IPS-18a (cell line): Measurements from ENCODE around the gene PRKCA.

Experiments
- H3K27ac ChIP-seq: one replicate; pipeline ENCODE4 v1.5.1; 2013; ENCODE audit warnings: low read length
- H3K27me3 ChIP-seq: one replicate; pipeline ENCODE4 v1.6.1; 2013; ENCODE audit warnings: mild to moderate bottlenecking, low read length; ENCODE audit not compliant: control insufficient read depth, insufficient read depth
- H3K36me3 ChIP-seq: one replicate; pipeline ENCODE4 v1.6.1; 2013; ENCODE audit warnings: low read depth, low read length; ENCODE audit not compliant: control insufficient read depth
- H3K4me1 ChIP-seq: one replicate; pipeline ENCODE4 v1.6.1; 2013; ENCODE audit warnings: low read depth, low read length; ENCODE audit not compliant: control insufficient read depth
- H3K4me3 ChIP-seq: one replicate; pipeline ENCODE4 v1.5.1; 2013; ENCODE audit warnings: low read length
- H3K9ac ChIP-seq: one replicate; pipeline ENCODE4 v1.6.1; 2013; ENCODE audit warnings: mild to moderate bottlenecking, low read length, moderate library complexity
- H3K9me3 ChIP-seq: one replicate; pipeline ENCODE4 v1.6.1; 2013; ENCODE audit warnings: low read depth, low read length; ENCODE audit not compliant: control insufficient read depth

PRKCA gene

DNA sequence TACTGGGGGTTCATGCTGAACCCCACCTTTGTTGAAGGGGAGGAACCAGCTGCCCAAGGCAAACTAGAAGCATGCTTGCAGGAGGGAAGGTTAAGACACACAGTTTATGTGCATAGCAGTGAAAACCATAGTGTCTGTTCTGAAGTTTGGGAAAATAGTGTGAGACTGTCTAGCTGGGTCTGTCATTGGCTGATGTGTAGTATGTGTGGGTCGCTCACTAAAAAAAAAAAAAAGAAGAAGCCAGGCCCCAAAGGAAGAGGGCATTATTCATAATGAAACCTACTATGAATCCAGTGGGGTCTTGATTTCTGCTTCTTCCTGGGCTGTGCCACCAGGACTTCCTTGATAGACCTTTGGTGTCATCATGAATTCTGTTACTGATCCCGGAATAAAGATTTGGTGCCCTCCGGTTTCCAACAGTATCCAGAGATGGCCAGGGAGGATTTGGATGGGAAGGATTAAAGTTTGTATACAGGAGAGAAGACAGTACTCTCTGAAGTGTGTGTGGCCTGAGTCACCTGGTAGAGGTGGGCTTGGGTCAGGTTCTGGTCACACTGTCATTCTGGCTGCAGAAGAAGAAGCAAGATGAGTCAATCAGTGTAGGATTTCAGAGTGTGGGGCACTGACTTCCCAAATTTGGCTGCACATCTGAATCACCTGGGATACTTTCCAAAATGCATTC is 220.3 kb downstream of the PRKCA start:
- Histone ChIP-seq H3K9ac (no peak overlapping the region), H3K36me3 (no peaks in the 10 kb centered on the region), H3K27me3 (no peaks in the 10 kb centered on the region), H3K9me3 (no peaks in the 10 kb centered on the region), H3K4me1 (peaks cover 3% of the 10 kb centered on the region), H3K4me3 (no peak overlapping the region), H3K27ac (no peak overlapping the region)

GRCh38 chr17:66523378-66524200 is 221.2 kb downstream of the PRKCA start:
- Histone ChIP-seq H3K4me1 (peaks cover 3% of the 10 kb centered on the region), H3K36me3 (no peaks in the 10 kb centered on the region), H3K4me3 (no peak overlapping the region), H3K9ac (no peak overlapping the region), H3K27ac (no peak overlapping the region), H3K9me3 (no peaks in the 10 kb centered on the region), H3K27me3 (no peaks in the 10 kb centered on the region)

GRCh38 chr17:66524877-66525276 is 222.5 kb downstream of the PRKCA start:
- no peak overlapping the region for H3K27ac ChIP-seq
- H3K27me3 ChIP-seq, result no peaks in the 10 kb centered on the region
- H3K9me3 ChIP-seq, result no peaks in the 10 kb centered on the region
- no peak overlapping the region for H3K4me3 ChIP-seq
- H3K36me3 ChIP-seq, result no peaks in the 10 kb centered on the region
- peaks cover 3% of the 10 kb centered on the region for H3K4me1 ChIP-seq
- H3K9ac ChIP-seq, result no peak overlapping the region

DNA sequence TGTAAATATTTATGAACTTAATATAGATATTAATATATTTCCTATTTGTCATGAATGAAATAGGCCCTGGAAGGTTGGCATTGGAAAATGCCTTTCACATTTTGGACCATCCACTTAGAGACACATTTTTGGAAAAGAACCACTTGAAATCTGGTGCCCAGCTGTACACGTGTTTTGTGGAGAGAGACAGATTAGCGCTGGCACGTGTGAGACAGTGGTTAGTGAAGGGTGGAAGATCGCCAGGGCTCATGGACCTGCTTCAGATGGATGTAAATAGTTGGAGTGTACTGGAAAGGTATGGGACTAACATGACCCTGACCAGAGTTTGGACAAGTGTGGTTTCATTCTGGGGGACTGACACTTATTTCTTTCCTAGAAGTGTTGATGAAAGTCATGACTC is 222.9 kb downstream of the PRKCA start:
- Histone ChIP-seq H3K4me1 (peaks cover 7% of the 10 kb centered on the region), H3K27me3 (no peaks in the 10 kb centered on the region), H3K9me3 (no peaks in the 10 kb centered on the region), H3K36me3 (no peaks in the 10 kb centered on the region), H3K4me3 (no peak overlapping the region), H3K9ac (no peak overlapping the region), H3K27ac (no peak overlapping the region)

DNA sequence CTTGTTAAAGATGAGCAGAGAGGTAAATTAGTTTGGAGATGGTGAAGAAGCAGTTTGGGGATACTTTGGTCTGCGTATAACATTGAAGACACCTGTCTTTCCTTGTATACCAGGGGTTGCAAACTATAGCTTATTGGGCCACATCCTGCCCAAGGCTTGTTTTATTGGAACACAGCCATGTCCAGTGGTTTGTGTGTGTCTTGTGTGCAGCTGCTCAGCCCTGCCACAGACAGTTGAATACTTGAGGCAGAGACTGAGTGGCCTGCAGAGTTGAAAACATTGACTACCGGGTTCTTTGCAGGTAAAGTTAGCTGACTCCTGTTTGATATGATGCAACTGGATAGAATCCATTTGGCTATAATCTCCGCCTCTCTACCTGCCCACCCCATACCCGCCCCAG is 224.4 kb downstream of the PRKCA start:
- Histone ChIP-seq H3K36me3 (no peaks in the 10 kb centered on the region), H3K4me1 (peaks cover 18% of the 10 kb centered on the region), H3K27ac (no peak overlapping the region), H3K9ac (no peak overlapping the region), H3K27me3 (no peaks in the 10 kb centered on the region), H3K9me3 (no peaks in the 10 kb centered on the region), H3K4me3 (no peak overlapping the region)

- no peaks in the 10 kb centered on the region for H3K9me3 ChIP-seq
- H3K9ac ChIP-seq, result no peak overlapping the region
- H3K27ac ChIP-seq, result no peak overlapping the region
- no peak overlapping the region for H3K4me3 ChIP-seq
- peaks cover 19% of the 10 kb centered on the region for H3K4me1 ChIP-seq
- no peaks in the 10 kb centered on the region for H3K36me3 ChIP-seq
- H3K27me3 ChIP-seq, result no peaks in the 10 kb centered on the region
Observed at GRCh38 chr17:66527335-66527734, 224.9 kb downstream of the PRKCA start.

DNA sequence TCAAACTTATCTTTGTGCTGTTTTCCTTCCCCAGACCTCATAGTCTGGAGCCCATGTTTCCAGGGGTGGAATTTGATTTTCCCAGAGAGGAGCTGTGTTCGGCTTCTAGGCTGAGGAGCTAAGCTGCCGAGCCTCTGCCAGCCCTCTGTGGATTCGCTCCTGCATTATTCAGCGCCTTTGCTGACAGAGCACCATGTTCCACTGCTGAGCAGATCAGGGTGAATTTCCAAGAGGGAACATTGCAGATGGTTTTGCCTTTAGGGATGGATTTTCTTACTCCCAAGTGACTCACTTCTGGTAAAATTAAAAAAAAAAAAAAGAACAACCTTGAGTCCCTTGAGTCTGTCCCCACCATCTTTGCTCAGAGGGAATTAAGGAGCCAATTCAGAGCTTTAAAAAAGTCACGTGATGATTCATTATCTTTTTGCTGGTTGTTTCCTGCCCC is 229.5 kb downstream of the PRKCA start:
- H3K4me1 ChIP-seq, result peaks cover 38% of the 10 kb centered on the region
- no peaks in the 10 kb centered on the region for H3K27me3 ChIP-seq
- no peak overlapping the region for H3K4me3 ChIP-seq
- no peaks in the 10 kb centered on the region for H3K9me3 ChIP-seq
- no peak overlapping the region for H3K27ac ChIP-seq
- H3K36me3 ChIP-seq, result no peaks in the 10 kb centered on the region
- H3K9ac ChIP-seq, result no peak overlapping the region

DNA sequence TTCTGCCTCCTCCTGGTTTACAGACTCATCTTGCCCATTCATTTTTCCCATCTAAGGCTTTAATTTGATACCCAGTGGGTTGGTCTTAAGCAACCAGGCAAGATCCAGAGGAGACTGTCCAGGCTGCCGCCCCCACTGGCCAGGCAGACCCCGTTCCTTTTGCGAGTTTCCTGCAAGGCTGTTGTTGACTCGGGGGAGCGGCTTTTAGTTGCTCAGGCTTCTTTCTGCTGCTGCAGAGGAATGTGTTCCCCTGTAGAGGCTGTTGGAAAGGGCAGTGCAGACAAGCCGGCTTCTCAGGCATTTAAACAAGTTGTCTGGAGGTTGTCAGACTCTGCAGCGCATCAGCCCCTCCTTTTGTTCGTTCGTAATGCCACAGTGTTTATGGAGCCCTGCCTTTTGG is 231.2 kb downstream of the PRKCA start:
- Histone ChIP-seq H3K9ac (no peak overlapping the region), H3K4me3 (no peak overlapping the region), H3K9me3 (no peaks in the 10 kb centered on the region), H3K4me1 (peaks cover 35% of the 10 kb centered on the region), H3K27ac (no peak overlapping the region), H3K36me3 (no peaks in the 10 kb centered on the region), H3K27me3 (no peaks in the 10 kb centered on the region)

GRCh38 chr17:66533986-66534385 is 231.6 kb downstream of the PRKCA start:
- H3K36me3 ChIP-seq, result no peaks in the 10 kb centered on the region
- no peaks in the 10 kb centered on the region for H3K9me3 ChIP-seq
- H3K4me3 ChIP-seq, result no peak overlapping the region
- peaks cover 35% of the 10 kb centered on the region for H3K4me1 ChIP-seq
- no peak overlapping the region for H3K27ac ChIP-seq
- H3K27me3 ChIP-seq, result no peaks in the 10 kb centered on the region
- no peak overlapping the region for H3K9ac ChIP-seq

GRCh38 chr17:66535611-66536010 is 233.2 kb downstream of the PRKCA start:
- Histone ChIP-seq H3K4me1 (peaks cover 40% of the 10 kb centered on the region), H3K4me3 (no peak overlapping the region), H3K9ac (no peak overlapping the region), H3K27ac (no peak overlapping the region), H3K9me3 (no peaks in the 10 kb centered on the region), H3K36me3 (no peaks in the 10 kb centered on the region), H3K27me3 (no peaks in the 10 kb centered on the region)

GRCh38 chr17:66537502-66537901 is 235.1 kb downstream of the PRKCA start:
- no peak overlapping the region for H3K27ac ChIP-seq
- peaks cover 33% of the 10 kb centered on the region for H3K4me1 ChIP-seq
- no peak overlapping the region for H3K4me3 ChIP-seq
- no peak overlapping the region for H3K9ac ChIP-seq
- H3K27me3 ChIP-seq, result no peaks in the 10 kb centered on the region
- no peaks in the 10 kb centered on the region for H3K9me3 ChIP-seq
- H3K36me3 ChIP-seq, result no peaks in the 10 kb centered on the region

DNA sequence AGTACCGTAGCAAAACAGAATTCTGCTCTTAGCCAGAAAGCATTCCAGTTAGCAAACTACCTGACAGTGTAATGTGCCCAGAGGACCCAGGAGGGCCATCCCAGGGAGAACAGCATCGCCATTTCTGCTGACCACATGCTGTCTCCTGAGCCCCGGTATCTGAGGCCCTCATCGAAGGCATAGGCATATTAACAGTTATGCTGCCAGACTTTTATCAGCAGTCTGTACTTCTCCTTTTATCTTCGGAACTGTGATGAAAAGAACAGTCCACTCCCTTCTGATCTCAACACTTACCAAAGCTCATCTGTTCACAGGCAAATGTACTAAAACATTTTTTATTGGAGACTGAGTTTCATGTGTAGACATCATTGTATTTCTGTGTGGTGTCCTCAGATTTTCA is 236.4 kb downstream of the PRKCA start:
- no peak overlapping the region for H3K4me3 ChIP-seq
- H3K27ac ChIP-seq, result no peak overlapping the region
- peaks cover 23% of the 10 kb centered on the region for H3K4me1 ChIP-seq
- no peak overlapping the region for H3K9ac ChIP-seq
- no peaks in the 10 kb centered on the region for H3K27me3 ChIP-seq
- H3K36me3 ChIP-seq, result no peaks in the 10 kb centered on the region
- no peaks in the 10 kb centered on the region for H3K9me3 ChIP-seq
